Measurements from ENCODE around the gene MCU. TPM values are rescaled to one million over a fixed set of nuclear protein-coding genes. Genes with fewer than 3 reads are reported as not detected.

Gene MCU
- total RNA-seq, 3 donors from 2014 or later (not counting 1 experiment from before 2014, with no cell fraction given): 13.1 to 15.6 (median 14.1) TPM

DNA sequence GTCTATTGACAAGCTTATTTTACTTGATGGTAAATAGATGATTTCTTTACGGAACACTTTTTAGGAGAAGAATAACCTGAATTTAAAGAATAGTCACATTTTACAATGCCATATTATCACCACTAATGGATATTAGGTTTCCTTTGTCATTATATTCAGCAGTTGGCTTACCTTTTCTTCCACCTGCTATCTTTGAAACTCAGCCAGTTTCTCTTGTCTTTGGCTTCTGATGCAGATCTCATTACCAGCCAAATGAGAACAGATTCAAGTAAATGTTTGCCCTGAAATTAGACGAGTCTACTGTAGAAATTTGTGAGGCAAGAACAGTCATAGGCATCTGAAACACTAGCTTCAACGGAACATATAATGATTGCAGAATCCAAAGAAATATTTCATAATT is 116.1 kb downstream of the MCU start:
- no peak overlapping the region for H3K27ac ChIP-seq (ENCODE audit: low read length)
- H3K4me1 ChIP-seq (ENCODE audit: control insufficient read depth, insufficient read depth, low read length): no peaks in the 10 kb centered on the region
- H3K27me3 ChIP-seq (ENCODE audit: control insufficient read depth, insufficient read depth, low read length): no peaks in the 10 kb centered on the region
- DNase-seq: no peak
- Mint-ChIP-seq H3K9me3 (no peaks in the 10 kb centered on the region), H3K4me1 (no peaks in the 10 kb centered on the region), H3K27ac (no peak overlapping the region), H3K36me3 (no peaks in the 10 kb centered on the region), H3K4me3 (no peak overlapping the region), H3K27me3 (ENCODE audit: low read depth in 2 of 2) (no peaks in the 10 kb centered on the region)
- TF ChIP-seq CTCF (IDR thresholded peaks at IDR 0.05): no peak
- 93% methylated on average over 1 of the region's 3 CpGs for WGBS (ENCODE audit: insufficient coverage)
- no peak for ATAC-seq
- H3K9me3 ChIP-seq (ENCODE audit: control insufficient read depth, insufficient read depth, low read length): no peaks in the 10 kb centered on the region
- H3K36me3 ChIP-seq (ENCODE audit: control insufficient read depth, insufficient read depth, low read length): no peaks in the 10 kb centered on the region
- intact Hi-C loops (cut with micrococcal nuclease): no loop called here
- no peak overlapping the region for H3K4me3 ChIP-seq (ENCODE audit: low read length)

- Mint-ChIP-seq H3K4me3 (no peak overlapping the region), H3K9me3 (no peaks in the 10 kb centered on the region), H3K4me1 (no peaks in the 10 kb centered on the region), H3K36me3 (no peaks in the 10 kb centered on the region), H3K27me3 (ENCODE audit: low read depth in 2 of 2) (no peaks in the 10 kb centered on the region), H3K27ac (no peak overlapping the region)
- Histone ChIP-seq H3K4me1 (ENCODE audit: control insufficient read depth, insufficient read depth, low read length) (no peaks in the 10 kb centered on the region), H3K36me3 (ENCODE audit: control insufficient read depth, insufficient read depth, low read length) (no peaks in the 10 kb centered on the region), H3K4me3 (ENCODE audit: low read length) (no peak overlapping the region), H3K27ac (ENCODE audit: low read length) (no peak overlapping the region), H3K27me3 (ENCODE audit: control insufficient read depth, insufficient read depth, low read length) (no peaks in the 10 kb centered on the region), H3K9me3 (ENCODE audit: control insufficient read depth, insufficient read depth, low read length) (no peaks in the 10 kb centered on the region)
- no peak for ATAC-seq
- intact Hi-C loops (cut with micrococcal nuclease): no loop called here
- DNase-seq: no peak
- 100% methylated on average over 1 of the region's 1 CpG for WGBS (ENCODE audit: insufficient coverage)
- no peak for TF ChIP-seq CTCF (IDR thresholded peaks at IDR 0.05)
Observed at GRCh38 chr10:72809006-72809405, 117.1 kb downstream of the MCU start.

GRCh38 chr10:72810976-72811375 is 119.0 kb downstream of the MCU start:
- no peaks in the 10 kb centered on the region for H3K27me3 ChIP-seq (ENCODE audit: control insufficient read depth, insufficient read depth, low read length)
- intact Hi-C loops (cut with micrococcal nuclease): no loop called here
- no peaks in the 10 kb centered on the region for H3K9me3 ChIP-seq (ENCODE audit: control insufficient read depth, insufficient read depth, low read length)
- H3K4me1 ChIP-seq (ENCODE audit: control insufficient read depth, insufficient read depth, low read length): no peaks in the 10 kb centered on the region
- WGBS (ENCODE audit: insufficient coverage): 93% methylated on average over 5 of the region's 5 CpGs
- no peaks in the 10 kb centered on the region for H3K36me3 ChIP-seq (ENCODE audit: control insufficient read depth, insufficient read depth, low read length)
- DNase-seq: no peak
- H3K9me3 Mint-ChIP-seq: no peaks in the 10 kb centered on the region
- H3K36me3 Mint-ChIP-seq: no peaks in the 10 kb centered on the region
- H3K4me1 Mint-ChIP-seq: no peaks in the 10 kb centered on the region
- no peak for ATAC-seq
- no peaks in the 10 kb centered on the region for H3K27me3 Mint-ChIP-seq (ENCODE audit: low read depth in 2 of 2)
- H3K4me3 ChIP-seq (ENCODE audit: low read length): no peak overlapping the region
- no peak for TF ChIP-seq CTCF (IDR thresholded peaks at IDR 0.05)
- no peak overlapping the region for H3K27ac ChIP-seq (ENCODE audit: low read length)
- no peak overlapping the region for H3K4me3 Mint-ChIP-seq
- no peak overlapping the region for H3K27ac Mint-ChIP-seq

DNA sequence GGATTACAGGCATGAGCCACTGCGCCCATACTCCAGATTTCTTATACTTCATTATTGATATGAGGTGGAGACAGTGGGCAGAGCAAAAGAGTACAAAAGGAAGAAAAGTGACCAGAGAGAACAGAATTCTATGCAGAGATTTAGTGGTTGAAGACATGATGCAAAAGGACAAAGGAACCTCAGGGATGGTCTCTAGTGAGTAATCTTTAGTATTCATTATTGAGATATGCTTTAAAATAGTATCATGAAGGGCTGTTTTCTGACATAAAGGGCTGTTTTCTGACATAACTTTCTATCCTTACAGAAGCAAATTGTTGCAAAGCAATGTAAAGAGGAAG is 120.4 kb downstream of the MCU start:
- Mint-ChIP-seq H3K36me3 (no peaks in the 10 kb centered on the region), H3K4me1 (no peaks in the 10 kb centered on the region), H3K9me3 (no peaks in the 10 kb centered on the region), H3K27ac (no peak overlapping the region), H3K4me3 (no peak overlapping the region), H3K27me3 (ENCODE audit: low read depth in 2 of 2) (no peaks in the 10 kb centered on the region)
- no peak for ATAC-seq
- no peaks in the 10 kb centered on the region for H3K9me3 ChIP-seq (ENCODE audit: control insufficient read depth, insufficient read depth, low read length)
- no peak overlapping the region for H3K27ac ChIP-seq (ENCODE audit: low read length)
- no peak overlapping the region for H3K4me3 ChIP-seq (ENCODE audit: low read length)
- H3K36me3 ChIP-seq (ENCODE audit: control insufficient read depth, insufficient read depth, low read length): no peaks in the 10 kb centered on the region
- no CpG with 5 or more reads among the region's 1 CpG for WGBS (ENCODE audit: insufficient coverage)
- no peaks in the 10 kb centered on the region for H3K27me3 ChIP-seq (ENCODE audit: control insufficient read depth, insufficient read depth, low read length)
- DNase-seq: no peak
- no peak for TF ChIP-seq CTCF (IDR thresholded peaks at IDR 0.05)
- H3K4me1 ChIP-seq (ENCODE audit: control insufficient read depth, insufficient read depth, low read length): no peaks in the 10 kb centered on the region
- intact Hi-C loops (cut with micrococcal nuclease): no loop called here

All from natural killer cell (primary cell).